Suprapubic skin (tissue), 3 donors: Measurements from ENCODE around the gene RNASE11.

Experiments
- POLR2A ChIP-seq, 2 donors: fragments of 450-650 bp; IDR thresholded peaks; one replicate each; pipeline ENCODE4 v1.6.1; 2017; ENCODE audit warnings: antibody characterized with exemption in 2 of 2, mild to moderate bottlenecking in 2 of 2, moderate library complexity in 2 of 2
- TF ChIP-seq, protein P1 (sequence below), 2 donors: fragments of 200-600 bp in 1 of 2; fragments of 450-650 bp in 1 of 2; sonication (generic) in 1 of 2; IDR thresholded peaks; one replicate each; pipeline ENCODE4 v1.5.1; 2016 to 2019; ENCODE audit warnings: antibody characterized with exemption in 2 of 2, mild to moderate bottlenecking in 1 of 2, moderate library complexity in 1 of 2

GRCh38 chr14:20569066-20569465 is 18.7 kb downstream of the RNASE11 start:
- TF ChIP-seq, protein P1, sequence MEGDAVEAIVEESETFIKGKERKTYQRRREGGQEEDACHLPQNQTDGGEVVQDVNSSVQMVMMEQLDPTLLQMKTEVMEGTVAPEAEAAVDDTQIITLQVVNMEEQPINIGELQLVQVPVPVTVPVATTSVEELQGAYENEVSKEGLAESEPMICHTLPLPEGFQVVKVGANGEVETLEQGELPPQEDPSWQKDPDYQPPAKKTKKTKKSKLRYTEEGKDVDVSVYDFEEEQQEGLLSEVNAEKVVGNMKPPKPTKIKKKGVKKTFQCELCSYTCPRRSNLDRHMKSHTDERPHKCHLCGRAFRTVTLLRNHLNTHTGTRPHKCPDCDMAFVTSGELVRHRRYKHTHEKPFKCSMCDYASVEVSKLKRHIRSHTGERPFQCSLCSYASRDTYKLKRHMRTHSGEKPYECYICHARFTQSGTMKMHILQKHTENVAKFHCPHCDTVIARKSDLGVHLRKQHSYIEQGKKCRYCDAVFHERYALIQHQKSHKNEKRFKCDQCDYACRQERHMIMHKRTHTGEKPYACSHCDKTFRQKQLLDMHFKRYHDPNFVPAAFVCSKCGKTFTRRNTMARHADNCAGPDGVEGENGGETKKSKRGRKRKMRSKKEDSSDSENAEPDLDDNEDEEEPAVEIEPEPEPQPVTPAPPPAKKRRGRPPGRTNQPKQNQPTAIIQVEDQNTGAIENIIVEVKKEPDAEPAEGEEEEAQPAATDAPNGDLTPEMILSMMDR (IDR thresholded peaks at IDR 0.05) = no peak
- TF ChIP-seq POLR2A (IDR thresholded peaks at IDR 0.05) = no peak
